Astrocyte (in vitro differentiated cells and primary cell): ENCODE results near the gene NSD2. TPM values are rescaled to one million over a fixed set of nuclear protein-coding genes. Genes with fewer than 3 reads are reported as not detected.

Source experiments
- DNase-seq: peaks from one replicate; pipeline ENCODE4 v3.0.0-alpha.2; 2010; ENCODE audit warnings: low read depth
- FAIRE-seq: peaks from 2 replicates; lab custom pipeline; 2011; peaks lifted over from hg19 to GRCh38; lab: Jason Lieb, UNC
- H2AFZ ChIP-seq: 2 replicates; pipeline ENCODE4 v1.6.0; 2012; ENCODE audit warnings: low read depth, low read length, inconsistent platforms
- H3K27ac ChIP-seq: 2 replicates; pipeline ENCODE4 v1.5.1; 2011; ENCODE audit warnings: low read depth, low read length, inconsistent platforms
- H3K27me3 ChIP-seq: 2 replicates; pipeline ENCODE4 v1.6.0; 2011; ENCODE audit warnings: low read length, inconsistent platforms; ENCODE audit not compliant: insufficient read depth
- H3K36me3 ChIP-seq: 2 replicates; pipeline ENCODE4 v1.5.1; 2011; ENCODE audit warnings: low read length, inconsistent platforms; ENCODE audit not compliant: insufficient read depth
- H3K4me1 ChIP-seq: 2 replicates; pipeline ENCODE4 v1.5.1; 2011; ENCODE audit warnings: low read length, inconsistent platforms; ENCODE audit not compliant: insufficient read depth
- H3K4me2 ChIP-seq: 2 replicates; pipeline ENCODE4 v1.6.0; 2012; ENCODE audit warnings: low read length, inconsistent platforms
- H3K4me3 ChIP-seq: 2 replicates; pipeline ENCODE4 v1.5.1; 2011; ENCODE audit warnings: low read depth, mild to moderate bottlenecking, low read length, inconsistent platforms; ENCODE audit not compliant: insufficient read depth
- H3K79me2 ChIP-seq: 2 replicates; pipeline ENCODE4 v1.6.0; 2012; ENCODE audit warnings: mild to moderate bottlenecking, low read length, inconsistent platforms; ENCODE audit not compliant: insufficient read depth
- H3K9ac ChIP-seq: 2 replicates; pipeline ENCODE4 v1.6.0; 2012; ENCODE audit warnings: mild to moderate bottlenecking, low read length, inconsistent platforms
- H3K9me3 ChIP-seq: 2 replicates; pipeline ENCODE4 v1.5.1; 2012; ENCODE audit warnings: low read depth, mild to moderate bottlenecking, low read length, inconsistent platforms; ENCODE audit not compliant: insufficient read depth
- H4K20me1 ChIP-seq: 2 replicates; pipeline ENCODE4 v1.6.0; 2012; ENCODE audit warnings: low read length, inconsistent platforms; ENCODE audit not compliant: insufficient read depth
- H3K27ac Mint-ChIP-seq: one replicate; pipeline ENCODE4 v1.8.0; 2021; ENCODE audit warnings: mild to moderate bottlenecking, mixed read lengths; ENCODE audit not compliant: unreplicated experiment
- H3K27me3 Mint-ChIP-seq: one replicate; pipeline ENCODE4 v1.8.0; 2021; ENCODE audit warnings: low read depth, mixed read lengths; ENCODE audit not compliant: unreplicated experiment
- H3K36me3 Mint-ChIP-seq: one replicate; pipeline ENCODE4 v1.8.0; 2021; ENCODE audit warnings: low read depth, mixed read lengths; ENCODE audit not compliant: unreplicated experiment
- H3K4me1 Mint-ChIP-seq: one replicate; pipeline ENCODE4 v1.8.0; 2021; ENCODE audit warnings: low read depth, mixed read lengths; ENCODE audit not compliant: unreplicated experiment
- H3K4me3 Mint-ChIP-seq: one replicate; pipeline ENCODE4 v1.8.0; 2021; ENCODE audit warnings: mild to moderate bottlenecking, moderate library complexity, mixed read lengths; ENCODE audit not compliant: unreplicated experiment
- H3K9me3 Mint-ChIP-seq: one replicate; pipeline ENCODE4 v1.8.0; 2021; ENCODE audit warnings: mild to moderate bottlenecking, mixed read lengths; ENCODE audit not compliant: unreplicated experiment
- CTCF ChIP-seq: IDR thresholded peaks from 2 replicates; pipeline ENCODE4 v1.5.1; 2011; ENCODE audit warnings: low read depth, mild to moderate bottlenecking, inconsistent platforms, low read length, moderate library complexity; ENCODE audit not compliant: insufficient read depth
- EZH2 ChIP-seq: IDR thresholded peaks from 2 replicates; pipeline ENCODE4 v1.6.1; 2012; ENCODE audit warnings: mild to moderate bottlenecking, low read length, inconsistent platforms; ENCODE audit not compliant: insufficient read depth
- total RNA-seq: library from RNA; stranded (reverse); gene quantifications from 2 replicates; pipeline ENCODE4 v1.2.1, GENCODE V29; 2021

NSD2 gene
- total RNA-seq, 1 donor from 2014 or later: 31.3 TPM

- Histone ChIP-seq H3K27ac (no peak overlapping the region), H3K4me2 (no peak overlapping the region), H2AFZ (no peak overlapping the region), H3K9ac (no peak overlapping the region), H3K4me1 (no peaks in the 10 kb centered on the region), H3K36me3 (peaks cover 6% of the 10 kb centered on the region), H4K20me1 (peaks cover 27% of the 10 kb centered on the region), H3K4me3 (no peak overlapping the region), H3K9me3 (no peaks in the 10 kb centered on the region), H3K79me2 (peaks cover 31% of the 10 kb centered on the region), H3K27me3 (no peaks in the 10 kb centered on the region)
- TF ChIP-seq CTCF (no peak), EZH2 (no peak)
- H3K4me3 Mint-ChIP-seq: no peak overlapping the region
- no peak overlapping the region for H3K27ac Mint-ChIP-seq
- no peaks in the 10 kb centered on the region for H3K9me3 Mint-ChIP-seq
- H3K36me3 Mint-ChIP-seq: peaks cover 15% of the 10 kb centered on the region
- no peaks in the 10 kb centered on the region for H3K27me3 Mint-ChIP-seq
- FAIRE-seq: no peak
- DNase-seq: no peak
- no peaks in the 10 kb centered on the region for H3K4me1 Mint-ChIP-seq
Measured at GRCh38 chr4:1990348-1990645, 119.1 kb downstream of the NSD2 start.

DNA sequence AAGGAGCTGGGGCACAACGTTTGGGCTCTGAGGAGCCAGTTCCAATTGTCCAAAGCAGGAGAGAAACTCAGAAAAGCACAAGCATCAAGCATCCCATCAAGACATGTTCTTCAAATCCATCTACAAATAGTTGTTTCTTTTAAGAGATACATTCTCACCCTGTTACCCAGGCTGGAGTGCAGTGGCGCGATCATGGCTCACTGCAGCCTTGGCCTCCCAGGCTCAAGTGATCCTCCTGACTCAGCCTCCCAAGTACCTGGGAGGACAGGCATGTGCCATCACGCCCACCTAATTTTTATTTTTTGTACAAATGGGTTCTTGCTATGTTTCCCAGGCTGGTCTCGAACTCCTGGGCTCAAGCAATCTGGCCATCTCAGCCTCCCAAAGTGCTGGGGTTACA is 119.5 kb downstream of the NSD2 start:
- Histone ChIP-seq H2AFZ (no peak overlapping the region), H3K9ac (no peak overlapping the region), H4K20me1 (peaks cover 27% of the 10 kb centered on the region), H3K27me3 (no peaks in the 10 kb centered on the region), H3K4me1 (no peaks in the 10 kb centered on the region), H3K79me2 (peaks cover 35% of the 10 kb centered on the region), H3K4me2 (no peak overlapping the region), H3K36me3 (peaks cover 6% of the 10 kb centered on the region), H3K27ac (no peak overlapping the region), H3K9me3 (no peaks in the 10 kb centered on the region), H3K4me3 (no peak overlapping the region)
- Mint-ChIP-seq H3K27ac (no peak overlapping the region), H3K9me3 (no peaks in the 10 kb centered on the region), H3K36me3 (peaks cover 15% of the 10 kb centered on the region), H3K4me1 (no peaks in the 10 kb centered on the region), H3K4me3 (no peak overlapping the region), H3K27me3 (no peaks in the 10 kb centered on the region)
- FAIRE-seq (no peak), DNase-seq (no peak)
- TF ChIP-seq CTCF (no peak), EZH2 (no peak)

- Mint-ChIP-seq H3K4me1 (no peaks in the 10 kb centered on the region), H3K27ac (no peak overlapping the region), H3K27me3 (no peaks in the 10 kb centered on the region), H3K36me3 (peaks cover 18% of the 10 kb centered on the region), H3K4me3 (no peak overlapping the region), H3K9me3 (no peaks in the 10 kb centered on the region)
- H4K20me1 ChIP-seq: peaks cover 28% of the 10 kb centered on the region
- no peak overlapping the region for H3K9ac ChIP-seq
- H3K4me3 ChIP-seq: no peak overlapping the region
- no peak overlapping the region for H3K27ac ChIP-seq
- DNase-seq: no peak
- H2AFZ ChIP-seq: no peak overlapping the region
- H3K27me3 ChIP-seq: no peaks in the 10 kb centered on the region
- H3K9me3 ChIP-seq: no peaks in the 10 kb centered on the region
- peaks cover 6% of the 10 kb centered on the region for H3K36me3 ChIP-seq
- no peaks in the 10 kb centered on the region for H3K4me1 ChIP-seq
- H3K79me2 ChIP-seq: peaks cover 39% of the 10 kb centered on the region
- FAIRE-seq: no peak
- H3K4me2 ChIP-seq: no peak overlapping the region
- TF ChIP-seq EZH2 (no peak), CTCF (no peak)
Measured at GRCh38 chr4:1991087-1991486, 119.9 kb downstream of the NSD2 start.
